GM12878 (cell line): ENCODE measurements around the gene COL16A1. TPM values are rescaled to one million over a fixed set of nuclear protein-coding genes. Genes with fewer than 3 reads are reported as not detected.

Experiments
- ATAC-seq: fragments of 200-7000 bp; cut with Tn5 transposase; 3 replicates; pipeline ENCODE4 v1.9.1; 2020; ENCODE audit warnings: mild to moderate bottlenecking, moderate library complexity
- BruUV-seq: library from RNA; stranded (reverse); fragments of 400-500 nt; replicated peaks from 2 replicates; lab custom pipeline; 2021; lab: Mats Ljungman, UMichigan
- CTCF ChIA-PET: fragments of 300-600 bp; sonication (Branson Sonifier 250); formaldehyde crosslinking; extraction: SDS; loops from one replicate; lab custom pipeline; 2021; ENCODE audit warnings: inconsistent platforms; lab: Yijun Ruan, JAX
- POLR2A ChIA-PET: fragments of 350-600 bp; formaldehyde crosslinking; extraction: SDS; loops from one replicate; lab custom pipeline; 2021; ENCODE audit warnings: inconsistent platforms; lab: Charles Lee
- RAD21 ChIA-PET: fragments of 300-600 bp; sonication (Branson Sonifier 250); formaldehyde crosslinking; loops from one replicate; lab custom pipeline; 2023; ENCODE audit warnings: antibody characterized with exemption; ENCODE audit not compliant: unreplicated experiment; lab: Charles Lee
- SMC1A ChIA-PET: fragments of 300-600 bp; sonication (Branson Sonifier 250); formaldehyde crosslinking; loops from one replicate; lab custom pipeline; 2023; ENCODE audit not compliant: unreplicated experiment, uncharacterized antibody; lab: Charles Lee
- DNase-seq: peaks from one replicate; pipeline ENCODE4 v3.0.0-alpha.2; 2011; ENCODE audit warnings: low read depth, low spot score
- FAIRE-seq: peaks from 3 replicates; lab custom pipeline; 2011; peaks lifted over from hg19 to GRCh38; lab: Jason Lieb, UNC
- H2AFZ ChIP-seq: 2 replicates; pipeline ENCODE4 v1.6.0; 2011; ENCODE audit warnings: low read depth, low read length, control low read depth; ENCODE audit not compliant: control insufficient read depth
- H3K27ac ChIP-seq: 2 replicates; pipeline ENCODE4 v1.5.1; 2011; ENCODE audit warnings: control low read depth; ENCODE audit not compliant: control insufficient read depth, insufficient read depth
- H3K27me3 ChIP-seq, 2 experiments: replicated peaks in 1 of 2; 2 replicates each; pipeline versions ENCODE4 v1.6.0 to v1.6.1; 2011; ENCODE audit warnings: low read length in 1 of 2; ENCODE audit not compliant: control insufficient read depth in 2 of 2, insufficient read depth in 2 of 2
- H3K36me3 ChIP-seq, 2 experiments: 2 replicates each; pipeline ENCODE4 v1.5.1; 2011; ENCODE audit warnings: low read length in 1 of 2; ENCODE audit not compliant: control insufficient read depth in 2 of 2, insufficient read depth in 2 of 2
- H3K4me1 ChIP-seq: 2 replicates; pipeline ENCODE4 v1.6.1; 2011; ENCODE audit warnings: mild to moderate bottlenecking, low read length, moderate library complexity, mixed read lengths; ENCODE audit not compliant: control insufficient read depth, insufficient read depth
- H3K4me2 ChIP-seq: 2 replicates; pipeline ENCODE4 v1.6.0; 2011; ENCODE audit warnings: control low read depth; ENCODE audit not compliant: control insufficient read depth, insufficient read depth
- H3K4me3 ChIP-seq: fragments of 200-600 bp; sonication (generic); 2 replicates; pipeline ENCODE4 v1.5.1; 2016
- H3K79me2 ChIP-seq: 2 replicates; pipeline ENCODE4 v1.6.0; 2011; ENCODE audit warnings: low read length; ENCODE audit not compliant: control insufficient read depth, insufficient read depth
- H3K9ac ChIP-seq: 2 replicates; pipeline ENCODE4 v1.8.0; 2011; ENCODE audit warnings: low read length, control low read depth, mixed read lengths; ENCODE audit not compliant: control insufficient read depth, insufficient read depth
- H3K9me3 ChIP-seq: replicated peaks from 3 replicates; pipeline ENCODE4 v1.5.1; 2011; ENCODE audit warnings: mild to moderate bottlenecking, low read length; ENCODE audit not compliant: control insufficient read depth, insufficient read depth
- H4K20me1 ChIP-seq: 2 replicates; pipeline ENCODE4 v1.6.0; 2011; ENCODE audit not compliant: control insufficient read depth, insufficient read depth
- HDGF ChIP-seq: fragments of 450-650 bp; IDR thresholded peaks from 2 replicates; pipeline ENCODE4 v1.6.1; 2016; ENCODE audit warnings: antibody characterized with exemption
- HSF1 ChIP-seq: fragments of 150-350 bp; IDR thresholded peaks from 2 replicates; pipeline ENCODE4 v1.6.1; 2014; ENCODE audit warnings: mild to moderate bottlenecking, low read depth, low read length
- LARP7 ChIP-seq: fragments of 450-650 bp; IDR thresholded peaks from 2 replicates; pipeline ENCODE4 v1.6.1; 2017; ENCODE audit warnings: mild to moderate bottlenecking
- NFXL1 ChIP-seq: fragments of 450-650 bp; IDR thresholded peaks from 2 replicates; pipeline ENCODE4 v1.6.1; 2017; ENCODE audit warnings: antibody characterized with exemption, mild to moderate bottlenecking, borderline replicate concordance
- POLR2A ChIP-seq: IDR thresholded peaks from 2 replicates; pipeline ENCODE4 v1.6.1; 2011; ENCODE audit warnings: low read depth, mild to moderate bottlenecking, low read length
- SIN3A ChIP-seq: IDR thresholded peaks from 2 replicates; pipeline ENCODE4 v1.6.1; 2012; ENCODE audit warnings: low read depth, low read length, improper control_type of control experiment
- STAT1 ChIP-seq: fragments of 450-650 bp; conservative IDR thresholded peaks from 2 replicates; pipeline ENCODE4 v1.6.1; 2014; ENCODE audit warnings: antibody characterized with exemption, mild to moderate bottlenecking
- YY1 ChIP-seq: IDR thresholded peaks from 2 replicates; pipeline ENCODE4 v1.6.1; 2011; ENCODE audit warnings: low read depth, mild to moderate bottlenecking, low read length
- ZBTB4 ChIP-seq: fragments of 450-650 bp; formaldehyde crosslinking; IDR thresholded peaks from 2 replicates; pipeline ENCODE4 v1.4.0; 2022; ENCODE audit warnings: mild to moderate bottlenecking, moderate library complexity
- ZNF274 ChIP-seq: IDR thresholded peaks from one replicate; pipeline ENCODE4 v1.8.0; 2011; ENCODE audit not compliant: insufficient read length, insufficient read depth
- WGBS: methylation state at CpG from one replicate; pipeline ENCODE4 v1.1.6; 2016; ENCODE audit warnings: low lambda C conversion rate; ENCODE audit not compliant: insufficient replicate concordance, insufficient coverage; ENCODE audit errors: missing lambda C conversion rate; 5-methylcytosine and 5-hydroxymethylcytosine counted together
- in situ Hi-C: fragments of 300-500 bp; cut with MboI; formaldehyde crosslinking; loops from 9 replicates; pipeline ENCODE4 v1.14.3; 2018; ENCODE audit warnings: mixed read lengths
- intact Hi-C: fragments of 100-400 bp; cut with micrococcal nuclease; formaldehyde crosslinking; loops from one replicate; pipeline ENCODE4 v1.14.2; 2022; ENCODE audit not compliant: unreplicated experiment
- polyA plus RNA-seq, 11 experiments: library from polyadenylated mRNA; depleted of rRNA in 4 of 11; unstranded in 6 of 11; stranded (reverse) in 5 of 11; fragments of >200 nt; fragmentation: Nextera tagmentation in 4 of 11; fragmentation: Illumina TruSeq in 1 of 11; extraction: Ambion mirVana in 4 of 11; extraction: Trizol in 1 of 11; gene quantifications; 1 replicate in 1 of 11; 2 replicates in 10 of 11; pipeline versions ENCODE4 v1.2.1 to v1.2.3, GENCODE V29; 2011 to 2016; ENCODE audit warnings: inconsistent platforms in 2 of 11, missing spikeins in 2 of 11, low read depth in 1 of 11
- total RNA-seq, 4 experiments: library from RNA; depleted of rRNA in 3 of 4; stranded (reverse); fragments of >200 nt in 3 of 4; fragmentation: Illumina TruSeq in 1 of 4; extraction: Trizol in 1 of 4; gene quantifications; 2 replicates each; pipeline versions ENCODE4 v1.2.1 to v1.2.3, GENCODE V29; 2013 to 2021
- TF ChIP-seq, protein P1 (sequence below): fragments of 450-650 bp; IDR thresholded peaks from 2 replicates; pipeline ENCODE4 v1.6.1; 2017; ENCODE audit warnings: mild to moderate bottlenecking
- TF ChIP-seq, protein P2 (sequence below): fragments of 450-650 bp; IDR thresholded peaks from 2 replicates; pipeline ENCODE4 v1.6.1; 2017; ENCODE audit warnings: low read depth, mild to moderate bottlenecking, moderate library complexity
- TF ChIP-seq, protein P3 (sequence below): fragments of 450-650 bp; IDR thresholded peaks from 2 replicates; pipeline ENCODE4 v1.6.1; 2017; ENCODE audit warnings: borderline replicate concordance

The COL16A1 gene
- total and polyA plus RNA-seq, 10 of the 15 experiments (the other 5 are each of a cell fraction or from before 2014, with no cell fraction given): 0.02 to 3.7 (median 0.59) TPM

DNA sequence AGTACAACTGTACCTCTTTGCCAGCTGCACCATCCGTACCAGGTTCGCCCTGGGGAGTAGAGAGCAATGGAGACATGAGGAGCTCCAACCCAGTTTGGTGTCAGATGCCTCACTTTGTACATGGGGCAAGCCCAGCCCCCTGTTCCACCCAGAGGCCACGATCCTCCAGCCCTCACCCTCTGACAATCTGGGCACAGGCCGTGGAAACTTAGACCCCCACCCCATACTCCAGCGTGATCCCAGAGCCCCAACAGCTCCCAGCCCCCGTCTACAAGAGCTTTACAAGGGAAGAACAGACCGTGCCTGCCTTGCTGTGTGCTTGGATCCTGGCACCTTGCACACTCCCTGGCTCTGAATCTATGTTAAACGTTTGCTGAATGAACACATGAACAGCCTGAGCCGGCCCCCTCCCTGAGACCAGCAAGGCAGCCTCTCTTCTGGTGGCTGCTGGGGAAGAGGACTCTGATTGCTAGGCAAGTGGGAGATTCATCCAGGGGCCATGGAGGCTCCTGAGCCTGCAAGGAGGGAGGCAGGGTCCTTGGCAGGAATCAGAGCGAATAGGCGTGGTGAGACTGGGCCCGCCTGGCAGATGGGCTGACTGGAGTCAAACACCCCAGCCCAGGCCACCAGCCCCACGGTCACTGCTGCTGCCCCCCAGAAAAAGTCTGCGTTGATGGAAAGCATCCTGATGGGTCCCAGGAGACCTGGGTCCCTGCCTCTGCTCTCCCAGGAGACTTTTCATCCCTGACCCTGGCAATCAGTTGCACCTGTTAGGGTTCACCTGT, 46.6 kb downstream of the COL16A1 start (continued):
- TF ChIP-seq, protein P1, sequence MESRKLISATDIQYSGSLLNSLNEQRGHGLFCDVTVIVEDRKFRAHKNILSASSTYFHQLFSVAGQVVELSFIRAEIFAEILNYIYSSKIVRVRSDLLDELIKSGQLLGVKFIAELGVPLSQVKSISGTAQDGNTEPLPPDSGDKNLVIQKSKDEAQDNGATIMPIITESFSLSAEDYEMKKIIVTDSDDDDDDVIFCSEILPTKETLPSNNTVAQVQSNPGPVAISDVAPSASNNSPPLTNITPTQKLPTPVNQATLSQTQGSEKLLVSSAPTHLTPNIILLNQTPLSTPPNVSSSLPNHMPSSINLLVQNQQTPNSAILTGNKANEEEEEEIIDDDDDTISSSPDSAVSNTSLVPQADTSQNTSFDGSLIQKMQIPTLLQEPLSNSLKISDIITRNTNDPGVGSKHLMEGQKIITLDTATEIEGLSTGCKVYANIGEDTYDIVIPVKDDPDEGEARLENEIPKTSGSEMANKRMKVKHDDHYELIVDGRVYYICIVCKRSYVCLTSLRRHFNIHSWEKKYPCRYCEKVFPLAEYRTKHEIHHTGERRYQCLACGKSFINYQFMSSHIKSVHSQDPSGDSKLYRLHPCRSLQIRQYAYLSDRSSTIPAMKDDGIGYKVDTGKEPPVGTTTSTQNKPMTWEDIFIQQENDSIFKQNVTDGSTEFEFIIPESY: no peak
- no peak for TF ChIP-seq NFXL1
- TF ChIP-seq HSF1: no peak
- TF ChIP-seq HDGF: no peak
- TF ChIP-seq, all 136 proteins: peak for 0

- Histone ChIP-seq H3K79me2 (no peaks in the 10 kb centered on the region), H3K36me3 (no peaks in the 10 kb centered on the region), H3K27ac (no peak overlapping the region), H3K4me3 (no peak overlapping the region), H3K27me3 (no peaks in the 10 kb centered on the region; a peak in 1 of 4 replicates), H4K20me1 (no peaks in the 10 kb centered on the region), H3K4me1 (no peaks in the 10 kb centered on the region), H3K9me3 (no peaks in the 10 kb centered on the region), H3K9ac (no peak overlapping the region), H3K4me2 (no peak overlapping the region), H2AFZ (no peak overlapping the region)
- ChIA-PET CTCF (interaction anchor here (0.7 kb wide), 1 partner anchor 9 kb away, joined by 3 read pairs; no protein-coding TSS in a partner anchor), RAD21 (no interaction called here), SMC1A (no interaction called here), POLR2A (no interaction called here)
- TF ChIP-seq STAT1 (no peak), ZBTB4 (CRISPR knock-in tag) (no peak), ZNF274 (no peak), YY1 (no peak), POLR2A (no peak), SIN3A (no peak), LARP7 (no peak)
- TF ChIP-seq, protein P2, sequence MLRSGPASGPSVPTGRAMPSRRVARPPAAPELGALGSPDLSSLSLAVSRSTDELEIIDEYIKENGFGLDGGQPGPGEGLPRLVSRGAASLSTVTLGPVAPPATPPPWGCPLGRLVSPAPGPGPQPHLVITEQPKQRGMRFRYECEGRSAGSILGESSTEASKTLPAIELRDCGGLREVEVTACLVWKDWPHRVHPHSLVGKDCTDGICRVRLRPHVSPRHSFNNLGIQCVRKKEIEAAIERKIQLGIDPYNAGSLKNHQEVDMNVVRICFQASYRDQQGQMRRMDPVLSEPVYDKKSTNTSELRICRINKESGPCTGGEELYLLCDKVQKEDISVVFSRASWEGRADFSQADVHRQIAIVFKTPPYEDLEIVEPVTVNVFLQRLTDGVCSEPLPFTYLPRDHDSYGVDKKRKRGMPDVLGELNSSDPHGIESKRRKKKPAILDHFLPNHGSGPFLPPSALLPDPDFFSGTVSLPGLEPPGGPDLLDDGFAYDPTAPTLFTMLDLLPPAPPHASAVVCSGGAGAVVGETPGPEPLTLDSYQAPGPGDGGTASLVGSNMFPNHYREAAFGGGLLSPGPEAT: no peak
- TF ChIP-seq, protein P3, sequence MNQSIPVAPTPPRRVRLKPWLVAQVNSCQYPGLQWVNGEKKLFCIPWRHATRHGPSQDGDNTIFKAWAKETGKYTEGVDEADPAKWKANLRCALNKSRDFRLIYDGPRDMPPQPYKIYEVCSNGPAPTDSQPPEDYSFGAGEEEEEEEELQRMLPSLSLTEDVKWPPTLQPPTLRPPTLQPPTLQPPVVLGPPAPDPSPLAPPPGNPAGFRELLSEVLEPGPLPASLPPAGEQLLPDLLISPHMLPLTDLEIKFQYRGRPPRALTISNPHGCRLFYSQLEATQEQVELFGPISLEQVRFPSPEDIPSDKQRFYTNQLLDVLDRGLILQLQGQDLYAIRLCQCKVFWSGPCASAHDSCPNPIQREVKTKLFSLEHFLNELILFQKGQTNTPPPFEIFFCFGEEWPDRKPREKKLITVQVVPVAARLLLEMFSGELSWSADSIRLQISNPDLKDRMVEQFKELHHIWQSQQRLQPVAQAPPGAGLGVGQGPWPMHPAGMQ: no peak
- in situ Hi-C loops (loop anchor here (5.0 kb wide), 1 partner anchor 142 kb away; no protein-coding TSS in a partner anchor), intact Hi-C loops (no loop called here)
- FAIRE-seq: no peak
- no peak for DNase-seq
- ATAC-seq: no peak
- BruUV-seq: no TSS peak
- 41% methylated on average over 4 of the region's 4 CpGs for WGBS
Observed at GRCh38 chr1:31655756-31656155, 48.1 kb downstream of the COL16A1 start.
